Peyer's patch (tissue), 4 donors: ENCODE measurements around the gene MAPT.

ENCODE experiments used
- POLR2A ChIP-seq, 2 donors: fragments of 450-650 bp; IDR thresholded peaks; one replicate each; pipeline ENCODE4 v1.5.1; 2017; ENCODE audit warnings: antibody characterized with exemption in 2 of 2, mild to moderate bottlenecking in 2 of 2, moderate library complexity in 2 of 2
- TF ChIP-seq, protein P1 (sequence below), 6 experiments: fragments of 450-650 bp in 4 of 6; fragments of 200-600 bp in 2 of 6; sonication (generic) in 1 of 6; IDR thresholded peaks; one replicate each; pipeline ENCODE4 v1.5.1; 2017 to 2019; ENCODE audit warnings: antibody characterized with exemption in 6 of 6, mild to moderate bottlenecking in 3 of 6, moderate library complexity in 1 of 6

DNA sequence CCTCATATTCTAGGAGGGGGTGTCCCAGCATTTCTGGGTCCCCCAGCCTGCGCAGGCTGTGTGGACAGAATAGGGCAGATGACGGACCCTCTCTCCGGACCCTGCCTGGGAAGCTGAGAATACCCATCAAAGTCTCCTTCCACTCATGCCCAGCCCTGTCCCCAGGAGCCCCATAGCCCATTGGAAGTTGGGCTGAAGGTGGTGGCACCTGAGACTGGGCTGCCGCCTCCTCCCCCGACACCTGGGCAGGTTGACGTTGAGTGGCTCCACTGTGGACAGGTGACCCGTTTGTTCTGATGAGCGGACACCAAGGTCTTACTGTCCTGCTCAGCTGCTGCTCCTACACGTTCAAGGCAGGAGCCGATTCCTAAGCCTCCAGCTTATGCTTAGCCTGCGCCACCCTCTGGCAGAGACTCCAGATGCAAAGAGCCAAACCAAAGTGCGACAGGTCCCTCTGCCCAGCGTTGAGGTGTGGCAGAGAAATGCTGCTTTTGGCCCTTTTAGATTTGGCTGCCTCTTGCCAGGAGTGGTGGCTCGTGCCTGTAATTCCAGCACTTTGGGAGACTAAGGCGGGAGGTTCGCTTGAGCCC lies 116.3 kb downstream of the MAPT start:
- TF ChIP-seq, protein P1, sequence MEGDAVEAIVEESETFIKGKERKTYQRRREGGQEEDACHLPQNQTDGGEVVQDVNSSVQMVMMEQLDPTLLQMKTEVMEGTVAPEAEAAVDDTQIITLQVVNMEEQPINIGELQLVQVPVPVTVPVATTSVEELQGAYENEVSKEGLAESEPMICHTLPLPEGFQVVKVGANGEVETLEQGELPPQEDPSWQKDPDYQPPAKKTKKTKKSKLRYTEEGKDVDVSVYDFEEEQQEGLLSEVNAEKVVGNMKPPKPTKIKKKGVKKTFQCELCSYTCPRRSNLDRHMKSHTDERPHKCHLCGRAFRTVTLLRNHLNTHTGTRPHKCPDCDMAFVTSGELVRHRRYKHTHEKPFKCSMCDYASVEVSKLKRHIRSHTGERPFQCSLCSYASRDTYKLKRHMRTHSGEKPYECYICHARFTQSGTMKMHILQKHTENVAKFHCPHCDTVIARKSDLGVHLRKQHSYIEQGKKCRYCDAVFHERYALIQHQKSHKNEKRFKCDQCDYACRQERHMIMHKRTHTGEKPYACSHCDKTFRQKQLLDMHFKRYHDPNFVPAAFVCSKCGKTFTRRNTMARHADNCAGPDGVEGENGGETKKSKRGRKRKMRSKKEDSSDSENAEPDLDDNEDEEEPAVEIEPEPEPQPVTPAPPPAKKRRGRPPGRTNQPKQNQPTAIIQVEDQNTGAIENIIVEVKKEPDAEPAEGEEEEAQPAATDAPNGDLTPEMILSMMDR (IDR thresholded peaks at IDR 0.05) = no peak
- TF ChIP-seq POLR2A (IDR thresholded peaks at IDR 0.05) = no peak
